HUES6 (cell line): ENCODE data around the gene SLC48A1.

ENCODE experiments used
- H3K27ac ChIP-seq: 2 replicates; pipeline ENCODE4 v1.7.0; 2013; ENCODE audit warnings: low read depth, mild to moderate bottlenecking, low read length, inconsistent platforms
- H3K27me3 ChIP-seq: 2 replicates; pipeline ENCODE4 v1.6.1; 2013; ENCODE audit warnings: low read length; ENCODE audit not compliant: control insufficient read depth, insufficient read depth
- H3K36me3 ChIP-seq: 2 replicates; pipeline ENCODE4 v1.6.1; 2013; ENCODE audit warnings: low read length; ENCODE audit not compliant: control insufficient read depth, insufficient read depth
- H3K4me1 ChIP-seq: 2 replicates; pipeline ENCODE4 v1.6.1; 2013; ENCODE audit warnings: low read length; ENCODE audit not compliant: control insufficient read depth, insufficient read depth
- H3K4me3 ChIP-seq: 2 replicates; pipeline ENCODE4 v1.5.1; 2013; ENCODE audit warnings: low read depth, low read length
- H3K9ac ChIP-seq: one replicate; pipeline ENCODE4 v1.6.1; 2013; ENCODE audit warnings: mild to moderate bottlenecking, low read length
- H3K9me3 ChIP-seq: 2 replicates; pipeline ENCODE4 v1.6.1; 2013; ENCODE audit warnings: low read depth, low read length; ENCODE audit not compliant: control insufficient read depth, insufficient read depth

SLC48A1 gene

GRCh38 chr12:47744778-47745436 is 28.1 kb upstream of the SLC48A1 start:
- no peaks in the 10 kb centered on the region for H3K9me3 ChIP-seq
- H3K9ac ChIP-seq = no peak overlapping the region
- no peak overlapping the region for H3K4me3 ChIP-seq
- peaks cover 5% of the 10 kb centered on the region; the same call in 1 of the 2 replicates for H3K4me1 ChIP-seq
- H3K36me3 ChIP-seq = no peaks in the 10 kb centered on the region
- no peak overlapping the region for H3K27ac ChIP-seq
- H3K27me3 ChIP-seq = no peaks in the 10 kb centered on the region

GRCh38 chr12:47745485-47746041 is 27.5 kb upstream of the SLC48A1 start:
- Histone ChIP-seq H3K4me3 (no peak overlapping the region), H3K27ac (no peak overlapping the region), H3K36me3 (no peaks in the 10 kb centered on the region; the same call in 1 of the 2 replicates), H3K4me1 (0 out of 2 replicates have a peak, but pooled peaks cover 5% of the 10 kb centered on the region), H3K27me3 (no peaks in the 10 kb centered on the region), H3K9ac (no peak overlapping the region), H3K9me3 (no peaks in the 10 kb centered on the region)

GRCh38 chr12:47746073-47746472 is 27.0 kb upstream of the SLC48A1 start:
- Histone ChIP-seq H3K27me3 (no peaks in the 10 kb centered on the region), H3K27ac (no peak overlapping the region), H3K4me3 (no peak overlapping the region), H3K9me3 (no peaks in the 10 kb centered on the region), H3K4me1 (0 out of 2 replicates have a peak, but pooled peaks cover under 1% of the 10 kb centered on the region), H3K9ac (no peak overlapping the region), H3K36me3 (no peaks in the 10 kb centered on the region; the same call in 1 of the 2 replicates)

- H3K4me3 ChIP-seq = no peak overlapping the region
Observed at GRCh38 chr12:47746523-47746922, 26.5 kb upstream of the SLC48A1 start.

GRCh38 chr12:47747126-47747525 is 25.9 kb upstream of the SLC48A1 start:
- Histone ChIP-seq H3K36me3 (no peaks in the 10 kb centered on the region; the same call in 1 of the 2 replicates), H3K27me3 (no peaks in the 10 kb centered on the region), H3K4me3 (no peak overlapping the region), H3K27ac (no peak overlapping the region), H3K9ac (no peak overlapping the region), H3K4me1 (0 out of 2 replicates have a peak, but pooled peaks cover 5% of the 10 kb centered on the region), H3K9me3 (no peaks in the 10 kb centered on the region)

More at GRCh38 chr12:47746523-47746922, 26.5 kb upstream of the SLC48A1 start:
- H3K4me1 ChIP-seq = no peaks in the 10 kb centered on the region
- no peaks in the 10 kb centered on the region for H3K9me3 ChIP-seq
- H3K36me3 ChIP-seq = no peaks in the 10 kb centered on the region; the same call in 1 of the 2 replicates
- no peak overlapping the region for H3K27ac ChIP-seq
- H3K9ac ChIP-seq = no peak overlapping the region
- no peaks in the 10 kb centered on the region for H3K27me3 ChIP-seq

GRCh38 chr12:47747596-47748506 is 25.2 kb upstream of the SLC48A1 start:
- Histone ChIP-seq H3K27ac (no peak overlapping the region), H3K4me1 (peaks cover 11% of the 10 kb centered on the region; the same call in 1 of the 2 replicates), H3K4me3 (no peak overlapping the region), H3K9me3 (no peaks in the 10 kb centered on the region), H3K9ac (no peak overlapping the region), H3K27me3 (no peaks in the 10 kb centered on the region), H3K36me3 (no peaks in the 10 kb centered on the region; the same call in 1 of the 2 replicates)

- H3K9me3 ChIP-seq = no peaks in the 10 kb centered on the region
- no peak overlapping the region for H3K27ac ChIP-seq
- no peak overlapping the region for H3K4me3 ChIP-seq
- H3K4me1 ChIP-seq = peaks cover 17% of the 10 kb centered on the region
- H3K9ac ChIP-seq = no peak overlapping the region
- no peaks in the 10 kb centered on the region for H3K27me3 ChIP-seq
- no peaks in the 10 kb centered on the region; the same call in 1 of the 2 replicates for H3K36me3 ChIP-seq
Observed at GRCh38 chr12:47748507-47748828, 24.6 kb upstream of the SLC48A1 start.

- Histone ChIP-seq H3K27ac (no peak overlapping the region), H3K9me3 (no peaks in the 10 kb centered on the region), H3K4me1 (peaks cover 22% of the 10 kb centered on the region), H3K9ac (no peak overlapping the region), H3K36me3 (no peaks in the 10 kb centered on the region; the same call in 1 of the 2 replicates), H3K4me3 (no peak overlapping the region), H3K27me3 (no peaks in the 10 kb centered on the region)
Observed at GRCh38 chr12:47748899-47749298, 24.1 kb upstream of the SLC48A1 start.

- no peak overlapping the region for H3K9ac ChIP-seq
- H3K9me3 ChIP-seq = no peaks in the 10 kb centered on the region
- no peak overlapping the region for H3K4me3 ChIP-seq
- no peaks in the 10 kb centered on the region; the same call in 1 of the 2 replicates for H3K36me3 ChIP-seq
- H3K4me1 ChIP-seq = peaks cover 29% of the 10 kb centered on the region
- no peaks in the 10 kb centered on the region for H3K27me3 ChIP-seq
- H3K27ac ChIP-seq = no peak overlapping the region
Observed at GRCh38 chr12:47750229-47750798, 22.7 kb upstream of the SLC48A1 start.

- Histone ChIP-seq H3K9ac (no peak overlapping the region), H3K27me3 (no peaks in the 10 kb centered on the region), H3K27ac (no peak overlapping the region), H3K4me1 (peaks cover 34% of the 10 kb centered on the region), H3K9me3 (no peaks in the 10 kb centered on the region), H3K4me3 (no peak overlapping the region), H3K36me3 (no peaks in the 10 kb centered on the region; the same call in 1 of the 2 replicates)
Observed at GRCh38 chr12:47750916-47751470, 22.0 kb upstream of the SLC48A1 start.
